LNCAP (cell line): ENCODE measurements around the gene BEND7.

Experiments
- CTCF ChIP-seq: fragments of 450-650 bp; IDR thresholded peaks from 2 replicates; pipeline ENCODE4 v1.5.1; 2017; ENCODE audit warnings: mild to moderate bottlenecking

The BEND7 gene

GRCh38 chr10:13491747-13492360, 37.0 kb downstream of the BEND7 start:
- TF ChIP-seq CTCF, result no peak

- TF ChIP-seq CTCF, result no peak
Measured at GRCh38 chr10:13490503-13490902, 38.3 kb downstream of the BEND7 start.

- no peak for TF ChIP-seq CTCF
Measured at GRCh38 chr10:13489035-13489599, 39.7 kb downstream of the BEND7 start.

GRCh38 chr10:13485623-13486022, 43.2 kb downstream of the BEND7 start:
- peak; percentile 51 for TF ChIP-seq CTCF

- no peak for TF ChIP-seq CTCF
Measured at GRCh38 chr10:13483951-13484350, 44.9 kb downstream of the BEND7 start.

- TF ChIP-seq CTCF, result no peak
Measured at GRCh38 chr10:13483073-13483472, 45.7 kb downstream of the BEND7 start.

GRCh38 chr10:13481690-13482089, 47.1 kb downstream of the BEND7 start:
- no peak for TF ChIP-seq CTCF

GRCh38 chr10:13475124-13475523, 53.7 kb downstream of the BEND7 start:
- TF ChIP-seq CTCF, result no peak
